NCI-H82 treated with DMSO at 0.1 percent for 48 hours (cell line): ENCODE data around the gene ORC1.

ENCODE experiments used
- DNase-seq: peaks from one replicate; lab custom pipeline; 2025; ENCODE audit not compliant: unreplicated experiment; lab: John Stamatoyannopoulos, UW

ORC1 gene

DNA sequence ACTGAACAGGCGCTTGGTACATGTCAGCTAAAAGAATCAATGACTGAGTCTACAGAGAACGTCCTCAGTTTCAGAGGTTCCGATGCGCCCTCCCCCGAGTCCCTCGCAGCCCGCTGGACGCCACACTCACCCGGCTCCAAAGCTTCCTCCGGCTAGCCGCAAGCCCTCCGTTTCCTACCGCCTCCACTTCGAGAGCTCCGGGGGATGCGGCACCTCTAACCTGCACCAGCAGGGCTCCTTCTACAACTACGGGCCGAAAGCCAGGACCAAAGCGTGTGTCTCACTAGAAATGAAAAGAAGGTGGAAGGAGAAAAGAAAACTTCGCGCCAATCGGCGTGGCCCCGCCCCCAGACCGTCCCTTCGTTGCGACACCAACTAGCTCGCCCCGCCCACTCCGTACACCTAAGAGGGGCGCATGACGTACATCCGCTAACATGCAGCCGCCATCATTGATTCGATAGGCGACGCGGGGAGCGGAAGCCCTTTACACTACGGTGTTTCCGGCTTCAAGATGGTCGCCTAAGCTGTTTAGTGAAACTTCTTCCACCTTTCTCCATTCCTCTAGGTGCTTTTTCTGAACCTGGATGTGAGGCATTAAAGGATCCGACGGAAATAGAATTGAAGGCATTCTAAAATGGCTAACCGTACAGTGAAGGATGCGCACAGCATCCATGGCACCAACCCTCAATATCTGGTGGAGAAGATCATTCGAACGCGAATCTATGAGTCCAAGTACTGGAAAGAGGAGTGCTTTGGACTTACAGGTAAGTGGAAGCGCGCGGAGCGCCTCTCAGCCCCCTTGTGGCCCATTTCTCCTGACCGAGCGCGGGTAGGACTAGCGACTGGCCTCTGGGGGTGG lies at the start of gene ORC1, which contains the start of gene PRPF38A:
Gene ORC1, minus strand, starts transcription at position 308 of the 859 bp plus-strand sequence. CDS start 2,200 bp downstream, outside the sequence.
Gene PRPF38A, plus strand, starts transcription at position 487 of the 859 bp plus-strand sequence. Its CDS starts 148 bp downstream, at position 635.
- DNase-seq, result peak; percentile 95

DNA sequence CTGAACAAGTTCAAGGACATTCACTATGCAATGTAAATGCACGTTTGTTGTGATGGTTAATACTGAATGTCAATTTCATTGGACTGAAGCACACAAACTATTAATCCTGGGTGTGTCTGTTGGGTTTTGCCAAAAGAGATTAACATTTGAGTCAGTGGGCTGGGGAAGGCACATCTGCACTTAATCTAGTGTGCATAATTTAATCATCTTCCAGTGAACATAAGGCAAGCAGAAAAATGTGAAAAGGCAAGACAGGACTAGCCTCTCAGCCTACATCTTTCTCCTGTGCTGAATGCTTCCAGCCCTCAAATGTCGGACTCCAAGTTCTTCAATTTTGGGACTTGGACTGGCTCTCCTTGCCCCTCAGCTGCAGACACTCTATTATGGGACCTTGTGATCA lies 40.2 kb upstream of the ORC1 start:
- peak; percentile 35 for DNase-seq

DNA sequence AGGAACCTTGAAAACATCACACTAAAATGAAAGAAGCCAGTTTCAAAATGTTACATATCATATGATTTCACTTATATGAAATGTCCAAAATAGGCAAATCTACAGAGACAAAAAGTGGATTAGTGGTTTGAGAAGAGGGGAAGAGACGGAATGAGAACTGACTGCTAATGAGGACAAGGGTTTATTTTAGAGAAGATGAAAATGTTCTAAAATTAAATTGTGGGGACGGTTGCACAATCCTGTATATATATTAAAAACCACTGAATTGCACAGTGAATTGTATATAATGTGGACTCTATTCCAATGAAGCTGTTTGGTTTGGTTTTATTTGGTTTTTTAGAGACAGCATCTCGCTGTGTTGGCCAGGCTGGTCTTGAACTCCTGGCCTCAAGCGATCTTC lies 35.8 kb upstream of the ORC1 start:
- DNase-seq, result no peak

DNA sequence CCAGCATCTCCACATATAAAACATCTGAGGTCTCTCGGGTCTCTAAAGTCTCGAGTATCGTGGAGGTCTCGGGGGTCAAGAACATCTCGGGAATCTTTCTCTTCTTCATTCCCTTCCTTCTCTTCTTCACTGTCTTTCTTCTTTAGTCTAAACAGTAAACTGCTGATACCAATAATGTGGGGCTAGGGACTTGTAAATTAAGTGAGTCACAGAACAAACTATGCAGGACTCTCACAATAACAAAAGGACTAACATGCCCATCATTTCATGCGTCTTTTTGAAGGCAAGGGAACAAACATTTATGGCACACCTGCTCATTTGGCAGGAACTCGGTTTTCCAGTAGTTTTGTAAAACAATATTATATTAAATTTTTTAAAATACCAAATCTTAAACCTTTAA lies 32.6 kb upstream of the ORC1 start:
- DNase-seq, result no peak

GRCh38 chr1:52435650-52436049 lies 31.4 kb upstream of the ORC1 start:
- DNase-seq, result no peak

GRCh38 chr1:52435211-52435610 lies 31.0 kb upstream of the ORC1 start:
- DNase-seq, result no peak

DNA sequence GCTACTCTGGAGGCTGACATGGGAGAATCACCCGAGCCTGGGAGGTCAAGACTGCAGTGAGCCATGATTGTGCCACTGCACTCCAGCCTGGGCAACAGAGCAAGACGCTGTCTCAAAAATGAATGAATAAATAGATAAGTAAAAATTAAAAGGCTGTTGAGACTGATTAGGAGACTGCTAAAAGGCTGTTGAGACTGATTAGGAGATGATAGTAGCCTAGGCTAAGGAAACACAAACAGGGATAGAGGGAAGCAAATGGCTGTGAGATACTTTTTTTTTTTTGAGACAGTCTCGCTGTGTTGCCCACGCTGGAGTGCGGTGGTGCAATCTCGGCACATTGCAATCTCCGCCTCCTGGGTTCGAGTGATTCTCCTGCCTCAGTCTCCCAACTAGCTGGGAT lies 28.6 kb upstream of the ORC1 start:
- no peak for DNase-seq

- no peak for DNase-seq
Measured at GRCh38 chr1:52427152-52427551, 22.9 kb upstream of the ORC1 start.

GRCh38 chr1:52426371-52426770 lies 22.1 kb upstream of the ORC1 start:
- DNase-seq, result no peak

GRCh38 chr1:52424813-52425212 lies 20.6 kb upstream of the ORC1 start:
- DNase-seq, result no peak

GRCh38 chr1:52424231-52424636 lies 20.0 kb upstream of the ORC1 start:
- DNase-seq, result no peak

DNA sequence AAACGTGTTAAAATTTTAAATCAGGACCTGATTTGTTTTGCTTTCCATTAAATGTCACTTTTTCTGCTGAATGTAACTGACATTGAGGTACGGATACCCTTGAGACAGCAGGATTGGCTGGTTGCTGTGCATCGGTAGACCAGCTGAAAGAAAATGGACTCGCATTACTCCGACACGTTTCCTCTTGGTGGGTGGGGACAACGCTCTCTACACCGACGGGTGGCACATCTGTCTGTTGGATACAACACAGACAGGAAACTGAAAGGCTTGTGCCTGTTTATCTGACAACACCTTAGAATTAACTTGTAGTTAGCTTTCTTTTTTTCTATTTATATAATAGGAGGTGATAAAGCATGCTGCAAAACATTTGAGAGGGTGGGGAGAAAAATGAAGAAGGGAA lies 19.5 kb upstream of the ORC1 start:
- DNase-seq, result no peak

GRCh38 chr1:52423055-52423454 lies 18.8 kb upstream of the ORC1 start:
- no peak for DNase-seq

- no peak for DNase-seq
Measured at GRCh38 chr1:52420713-52421112, 16.5 kb upstream of the ORC1 start.

DNA sequence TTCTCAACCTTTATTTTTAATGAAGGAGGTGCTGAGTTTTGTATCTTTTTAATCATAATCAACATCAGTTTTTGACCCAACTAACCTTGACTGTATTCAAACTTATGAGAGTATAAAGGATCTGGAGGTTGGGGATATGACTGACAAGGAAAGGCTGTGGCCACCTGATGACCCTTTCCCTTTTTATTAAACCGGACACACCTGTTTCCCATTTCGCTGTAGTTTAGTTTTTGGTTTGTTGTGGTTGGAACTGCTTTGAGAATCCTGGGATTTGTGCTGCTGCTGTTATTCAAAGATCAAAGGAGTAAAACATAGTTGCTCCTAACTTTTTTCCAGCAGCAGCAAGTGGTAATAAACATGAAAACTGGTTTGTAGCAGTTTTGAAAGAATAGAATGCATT lies 12.6 kb upstream of the ORC1 start:
- no peak for DNase-seq

- no peak for DNase-seq
Measured at GRCh38 chr1:52414942-52415341, 10.7 kb upstream of the ORC1 start.

GRCh38 chr1:52413410-52413989 lies 9.3 kb upstream of the ORC1 start:
- no peak for DNase-seq

DNA sequence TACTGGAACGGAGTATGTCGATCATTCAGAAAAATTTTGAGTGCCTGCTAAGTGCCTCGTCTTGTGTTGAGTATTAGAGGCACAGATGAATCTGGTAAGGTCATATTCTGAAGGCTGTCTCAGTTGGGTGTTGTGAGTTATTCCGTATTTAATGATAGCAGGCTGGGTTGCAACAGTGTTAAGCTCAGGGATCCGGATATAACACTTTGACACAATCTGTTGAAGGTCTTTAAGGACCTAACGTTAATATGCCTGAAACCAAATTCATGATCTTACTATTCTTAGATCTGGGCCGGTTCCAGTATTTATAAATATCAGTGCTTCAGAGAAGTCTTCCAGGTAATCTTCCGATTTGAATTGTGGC lies 734 bp upstream of the ORC1 start:
- DNase-seq, result no peak

DNA sequence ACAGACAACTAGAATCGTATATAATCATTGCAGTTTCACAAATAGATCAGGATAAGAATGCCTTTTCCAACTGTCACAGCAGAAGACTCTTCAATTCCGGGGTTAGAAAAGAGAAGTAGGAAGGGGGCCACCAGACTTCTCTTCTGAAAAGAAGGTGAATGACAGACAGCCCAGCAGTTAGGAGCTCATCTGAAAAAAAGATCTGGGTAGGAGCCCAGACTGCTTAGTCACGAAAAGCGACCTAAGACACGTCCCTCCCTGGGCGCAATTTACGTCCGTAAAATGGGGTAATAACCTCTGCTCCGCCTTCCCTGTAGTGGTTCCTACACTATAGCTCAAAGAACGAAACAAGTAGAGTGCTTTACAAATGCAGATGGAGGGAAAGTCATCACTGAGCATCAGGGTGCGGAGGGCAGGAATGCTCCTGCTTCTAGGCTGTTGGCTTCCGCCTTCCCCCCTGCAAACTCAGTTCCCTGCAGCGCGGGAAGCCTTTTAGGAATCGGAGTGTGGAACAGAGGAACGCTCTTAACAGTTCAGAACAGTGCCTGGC lies 582 bp downstream of the ORC1 start:
- DNase-seq, result no peak

DNA sequence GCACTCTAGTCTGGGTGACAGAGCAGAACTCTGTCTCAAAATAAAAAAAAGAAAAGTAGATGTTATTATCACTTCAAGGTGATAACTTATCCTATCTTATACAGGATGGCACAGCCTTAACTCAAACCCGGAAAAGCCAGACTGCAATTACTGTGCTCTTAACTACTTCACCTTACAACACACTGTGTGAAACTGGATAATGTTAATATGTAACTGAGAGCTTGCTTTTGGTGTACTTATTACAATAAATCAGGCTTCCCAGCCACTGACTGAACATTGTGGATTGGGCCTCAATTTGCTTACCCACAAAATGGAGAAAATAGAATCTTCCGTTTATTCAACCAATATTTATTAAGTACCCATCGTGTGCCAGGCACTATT lies 1.4 kb downstream of the ORC1 start:
- DNase-seq, result no peak

GRCh38 chr1:52400131-52400530 lies 4.1 kb downstream of the ORC1 start:
- DNase-seq, result no peak

DNA sequence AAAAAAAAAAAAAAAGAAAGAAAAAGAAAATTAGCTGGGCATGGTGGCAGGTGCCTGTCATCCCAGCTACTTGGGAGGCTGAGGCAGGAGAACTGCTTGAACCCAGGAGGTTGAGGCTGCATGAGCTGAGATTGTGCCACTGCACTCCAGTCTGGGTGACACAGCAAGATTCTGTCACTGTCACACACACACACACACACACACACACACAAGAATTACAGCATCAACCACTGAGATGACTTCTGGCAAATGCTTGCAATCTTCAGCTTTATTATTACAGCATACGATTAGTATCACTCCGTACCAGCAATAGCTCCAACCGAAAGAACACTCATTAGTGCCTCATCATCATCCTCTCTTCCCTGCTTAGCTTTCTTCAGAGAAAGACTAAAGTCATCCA lies 4.6 kb downstream of the ORC1 start:
- no peak for DNase-seq
